ENCODE results near the gene ZNF722.
"Not testable (repeated sequence)": the region's sequence is repeated elsewhere in the genome, so short reads cannot be mapped to it uniquely, and the experiment has no call there.

Gene ZNF722

DNA sequence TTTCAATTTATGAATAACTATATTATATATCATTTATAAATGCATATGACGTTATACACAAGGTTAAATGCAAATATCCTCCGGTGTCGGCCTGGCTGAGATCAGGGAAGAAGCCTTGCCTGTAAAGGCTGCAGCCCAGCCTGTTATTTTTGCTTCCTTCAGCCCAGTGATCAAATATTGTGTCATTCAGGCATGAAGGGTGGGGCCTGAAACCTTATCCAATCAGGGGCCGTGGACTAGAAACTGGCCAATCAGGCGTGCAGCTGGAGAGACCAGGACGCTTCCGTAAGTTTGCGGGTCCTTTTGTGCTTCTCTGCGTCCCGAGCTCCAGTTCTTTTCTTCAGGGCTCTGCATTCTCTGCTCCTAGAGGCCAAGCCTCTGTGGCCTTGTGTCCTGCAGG, at the start of gene ZNF722:
Gene ZNF722, plus strand, starts transcription at position 301 of the 400 bp plus-strand sequence. CDS start 113 bp downstream, outside the sequence.
- no peak for DNase-seq

- DNase-seq: no peak
Observed at GRCh38 chr7:63953181-63953580, 45.5 kb upstream of the ZNF722 start.

- no peak for DNase-seq
Observed at GRCh38 chr7:63968629-63969028, 30.0 kb upstream of the ZNF722 start.

DNA sequence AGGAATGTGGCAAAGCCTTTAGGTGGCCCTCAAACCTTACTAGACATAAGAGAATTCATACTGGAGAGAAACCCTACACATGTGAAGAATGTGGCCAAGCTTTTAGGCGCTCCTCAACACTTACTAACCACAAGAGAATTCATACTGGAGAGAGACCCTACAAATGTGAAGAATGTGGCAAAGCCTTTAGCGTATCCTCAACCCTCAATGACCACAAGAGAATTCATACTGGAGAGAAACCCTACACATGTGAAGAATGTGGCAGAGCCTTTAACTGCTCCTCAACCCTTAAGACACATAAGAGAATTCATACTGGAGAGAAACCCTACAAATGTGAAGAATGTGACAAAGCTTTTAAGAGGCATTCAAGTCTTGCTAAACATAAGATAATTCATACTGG, 16.8 kb downstream of the ZNF722 start:
- not testable (repeated sequence) for DNase-seq

- DNase-seq: no peak
Observed at GRCh38 chr7:64035388-64035787, 36.7 kb downstream of the ZNF722 start.

DNA sequence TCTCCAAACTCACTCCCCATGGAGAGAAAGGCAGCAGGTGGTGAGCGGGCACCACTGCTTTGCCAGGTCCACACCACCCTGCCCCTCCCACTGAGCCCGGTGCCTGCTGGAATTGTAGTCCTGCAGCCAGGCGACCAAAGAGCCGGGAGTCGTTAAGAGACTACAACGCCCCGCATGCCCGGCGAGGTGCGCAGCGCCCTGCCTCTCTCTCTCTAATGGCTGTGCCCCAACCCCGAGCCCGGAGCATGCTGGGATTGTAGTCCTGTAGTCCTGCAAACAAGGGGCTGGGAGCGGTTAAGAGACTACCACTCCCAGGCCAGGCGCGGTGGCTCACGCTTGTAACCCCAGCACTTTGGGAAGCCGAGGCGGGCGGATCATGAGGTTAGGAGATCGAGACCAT, 38.4 kb downstream of the ZNF722 start:
- no peak for DNase-seq

DNA sequence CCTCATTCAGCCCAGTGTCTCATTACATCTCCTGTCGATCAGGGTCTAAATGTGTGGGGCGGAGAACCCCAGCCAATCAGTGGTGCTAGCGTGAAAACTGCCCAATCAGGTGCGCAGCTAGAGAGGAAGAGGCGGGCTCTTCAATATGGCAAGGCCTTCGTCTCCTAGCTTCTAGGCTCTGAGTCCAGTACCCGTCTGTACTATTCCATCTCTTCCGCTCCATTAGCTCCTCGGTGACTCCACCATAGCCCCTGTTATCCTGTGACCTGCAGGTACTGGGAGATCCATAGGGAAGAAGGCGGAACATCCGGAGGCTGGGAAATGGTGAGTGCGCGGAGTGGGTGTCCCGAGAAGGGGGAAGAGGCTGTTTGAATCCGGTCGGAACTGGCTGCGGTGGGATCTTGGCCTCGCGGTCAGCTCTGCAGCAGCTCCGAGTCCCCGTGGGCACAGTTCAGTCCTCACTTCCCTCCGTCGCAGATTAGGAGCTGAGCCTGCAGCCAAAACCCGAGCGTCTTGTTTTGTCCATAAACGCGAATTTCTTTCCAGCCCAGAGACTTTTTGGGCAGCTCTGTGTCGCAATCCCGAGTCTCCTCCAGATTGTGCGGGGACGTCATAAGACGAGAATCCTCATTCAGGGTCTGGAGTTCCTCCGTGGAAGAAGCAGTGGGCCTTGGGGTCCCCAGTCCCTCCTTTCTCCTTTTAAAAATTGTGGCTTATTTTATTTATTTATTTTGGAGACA, 46.8 kb downstream of the ZNF722 start, which contains the start of gene ZNF727:
Gene ZNF727, plus strand, starts transcription at position 134 of the 740 bp plus-strand sequence. Its CDS starts 188 bp downstream, at position 322.
- DNase-seq: peak; percentile 71

DNA sequence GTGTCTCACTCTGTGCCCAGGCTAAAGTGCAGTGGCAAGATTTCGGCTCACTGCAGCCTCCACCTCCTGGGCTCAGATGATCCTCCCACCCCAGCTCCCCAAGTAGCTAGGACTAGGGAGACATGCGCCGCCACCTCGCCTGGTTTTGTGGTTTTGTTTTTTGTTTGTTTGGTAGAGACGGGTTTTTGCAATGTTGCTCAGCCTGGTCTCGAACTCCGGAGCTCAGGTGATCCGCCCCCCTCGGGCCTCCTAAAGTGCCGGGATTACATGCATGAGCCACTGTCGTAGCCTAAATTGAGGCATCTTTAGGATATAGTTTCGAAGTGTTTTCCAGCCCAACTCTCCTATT, 47.4 kb downstream of the ZNF722 start:
- no peak for DNase-seq
